GM23338 (cell line): ENCODE results near the gene STX8.

Experiments used
- CREB1 ChIP-seq: fragments of 250-450 bp; sonication (Bioruptor Pico); IDR thresholded peaks from 2 replicates; pipeline ENCODE4 v1.5.0; 2020; ENCODE audit warnings: low read depth, mild to moderate bottlenecking, moderate library complexity
- EZH2 ChIP-seq: fragments of 200-600 bp; sonication (generic); IDR thresholded peaks from one replicate; pipeline ENCODE4 v1.8.0; 2017; ENCODE audit warnings: antibody characterized with exemption, mild to moderate bottlenecking, low read depth; ENCODE audit not compliant: unreplicated experiment
- EZH2phosphoT487 ChIP-seq: fragments of 200-600 bp; sonication (generic); IDR thresholded peaks from one replicate; pipeline ENCODE4 v1.8.1; 2018; ENCODE audit warnings: antibody characterized with exemption; ENCODE audit not compliant: unreplicated experiment
- POLR2AphosphoS5 ChIP-seq: IDR thresholded peaks from 2 replicates; pipeline ENCODE4 v1.6.1; 2016; ENCODE audit warnings: antibody characterized with exemption, low read depth
- TF ChIP-seq, protein P1 (sequence below), 2 experiments: fragments of 200-600 bp in 1 of 2; sonication (generic) in 1 of 2; conservative IDR thresholded peaks; 2 replicates each; pipeline versions ENCODE4 v1.5.1 to v1.6.1; 2016 to 2017; ENCODE audit warnings: antibody characterized with exemption in 2 of 2, low read depth in 2 of 2, mild to moderate bottlenecking in 2 of 2, moderate library complexity in 1 of 2

DNA sequence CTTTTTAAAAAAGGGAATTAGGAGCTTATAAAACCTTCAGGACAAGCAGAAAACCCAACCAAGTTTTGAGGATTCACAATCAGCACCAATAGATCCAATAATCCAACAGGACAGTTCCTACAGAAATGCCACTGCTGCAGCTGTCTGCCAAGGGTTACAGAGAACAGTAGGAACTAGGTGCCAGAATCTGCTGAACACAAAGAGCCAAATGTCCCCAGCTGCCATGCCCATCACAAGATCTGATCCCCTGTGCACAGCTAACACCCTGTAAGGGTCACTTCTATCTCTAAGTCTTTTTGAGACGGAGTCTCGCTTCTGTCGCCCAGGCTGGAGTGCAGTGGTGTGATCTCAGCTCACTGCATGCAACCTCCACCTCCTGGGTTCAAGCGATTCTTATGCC is 262.3 kb downstream of the STX8 start:
- TF ChIP-seq, protein P1, sequence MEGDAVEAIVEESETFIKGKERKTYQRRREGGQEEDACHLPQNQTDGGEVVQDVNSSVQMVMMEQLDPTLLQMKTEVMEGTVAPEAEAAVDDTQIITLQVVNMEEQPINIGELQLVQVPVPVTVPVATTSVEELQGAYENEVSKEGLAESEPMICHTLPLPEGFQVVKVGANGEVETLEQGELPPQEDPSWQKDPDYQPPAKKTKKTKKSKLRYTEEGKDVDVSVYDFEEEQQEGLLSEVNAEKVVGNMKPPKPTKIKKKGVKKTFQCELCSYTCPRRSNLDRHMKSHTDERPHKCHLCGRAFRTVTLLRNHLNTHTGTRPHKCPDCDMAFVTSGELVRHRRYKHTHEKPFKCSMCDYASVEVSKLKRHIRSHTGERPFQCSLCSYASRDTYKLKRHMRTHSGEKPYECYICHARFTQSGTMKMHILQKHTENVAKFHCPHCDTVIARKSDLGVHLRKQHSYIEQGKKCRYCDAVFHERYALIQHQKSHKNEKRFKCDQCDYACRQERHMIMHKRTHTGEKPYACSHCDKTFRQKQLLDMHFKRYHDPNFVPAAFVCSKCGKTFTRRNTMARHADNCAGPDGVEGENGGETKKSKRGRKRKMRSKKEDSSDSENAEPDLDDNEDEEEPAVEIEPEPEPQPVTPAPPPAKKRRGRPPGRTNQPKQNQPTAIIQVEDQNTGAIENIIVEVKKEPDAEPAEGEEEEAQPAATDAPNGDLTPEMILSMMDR (conservative IDR thresholded peaks at IDR 0.05; ENCODE audit: low read depth in 2 of 2) = no peak
- no peak for TF ChIP-seq CREB1 (CRISPR knock-in tag)
- TF ChIP-seq POLR2AphosphoS5 = no peak
- TF ChIP-seq EZH2 = no peak
- TF ChIP-seq EZH2phosphoT487 = no peak
